ENCODE measurements around the gene ILF2. TPM values are rescaled to one million over a fixed set of nuclear protein-coding genes. Genes with fewer than 3 reads are reported as not detected.
A peak's percentile ranks its signal among the peaks of the same experiment; 100 is the strongest.

The ILF2 gene
- total and polyA plus RNA-seq, 2 experiments from 2014 or later: 173 to 178 TPM

- 66% methylated on average over 29 of the region's 29 CpGs for WGBS (ENCODE audit: low lambda C conversion rate, missing lambda C conversion rate)
These were observed 27.5 kb upstream of the ILF2 start for GRCh38 chr1:153698020-153698922.

GRCh38 chr1:153697191-153698019, 26.6 kb upstream of the ILF2 start:
- DNase-seq (ENCODE audit: low spot score): peak; percentile 41
- no peak overlapping the region for H3K4me3 ChIP-seq
- no peaks in the 10 kb centered on the region for H3K27me3 ChIP-seq
- no peaks in the 10 kb centered on the region for H4K20me1 ChIP-seq (ENCODE audit: insufficient read depth, poor library complexity, severe bottlenecking)
- no peaks in the 10 kb centered on the region for H3K4me1 ChIP-seq (ENCODE audit: insufficient read depth)
- H2AFZ ChIP-seq: peak overlapping the region; percentile 60
- H3K9me3 ChIP-seq (ENCODE audit: low read depth): no peaks in the 10 kb centered on the region
- no peaks in the 10 kb centered on the region for H3K79me2 ChIP-seq
- 66% methylated on average over 12 of the region's 12 CpGs for WGBS (ENCODE audit: low lambda C conversion rate, missing lambda C conversion rate)
- no peaks in the 10 kb centered on the region for H3K9me2 ChIP-seq (replicated peaks; ENCODE audit: insufficient read depth)
- H3K36me3 ChIP-seq (replicated peaks; ENCODE audit: insufficient read depth, low read depth): no peaks in the 10 kb centered on the region
- TF ChIP-seq EZH2 (IDR thresholded peaks at IDR 0.05; ENCODE audit: borderline replicate concordance) (no peak), EZH2phosphoT487 (IDR thresholded peaks at IDR 0.05; ENCODE audit: low read depth, severe bottlenecking, unreplicated experiment) (no peak), CTCF (IDR thresholded peaks at IDR 0.05; ENCODE audit: poor library complexity) (no peak)
- H3K27ac ChIP-seq: peak overlapping the region; percentile 37
- H3K4me2 ChIP-seq: no peak overlapping the region

More at GRCh38 chr1:153698020-153698922, 27.5 kb upstream of the ILF2 start:
- Histone ChIP-seq H3K9me2 (replicated peaks; ENCODE audit: insufficient read depth) (no peaks in the 10 kb centered on the region), H3K27me3 (no peaks in the 10 kb centered on the region), H4K20me1 (ENCODE audit: insufficient read depth, poor library complexity, severe bottlenecking) (no peaks in the 10 kb centered on the region), H3K27ac (peak overlapping the region; percentile 37), H3K4me2 (no peak overlapping the region), H3K4me1 (ENCODE audit: insufficient read depth) (no peaks in the 10 kb centered on the region), H3K9me3 (ENCODE audit: low read depth) (no peaks in the 10 kb centered on the region), H3K79me2 (no peaks in the 10 kb centered on the region), H2AFZ (peak overlapping the region; percentile 60), H3K4me3 (no peak overlapping the region), H3K36me3 (replicated peaks; ENCODE audit: insufficient read depth, low read depth) (no peaks in the 10 kb centered on the region)
- DNase-seq (ENCODE audit: low spot score): no peak
- TF ChIP-seq CTCF (IDR thresholded peaks at IDR 0.05; ENCODE audit: poor library complexity) (no peak), EZH2phosphoT487 (IDR thresholded peaks at IDR 0.05; ENCODE audit: low read depth, severe bottlenecking, unreplicated experiment) (no peak), EZH2 (IDR thresholded peaks at IDR 0.05; ENCODE audit: borderline replicate concordance) (no peak)

GRCh38 chr1:153696741-153697140, 25.9 kb upstream of the ILF2 start:
- Histone ChIP-seq H3K4me1 (ENCODE audit: insufficient read depth) (no peaks in the 10 kb centered on the region), H3K9me3 (ENCODE audit: low read depth) (no peaks in the 10 kb centered on the region), H3K9me2 (replicated peaks; ENCODE audit: insufficient read depth) (no peaks in the 10 kb centered on the region), H3K4me3 (no peak overlapping the region), H3K79me2 (no peaks in the 10 kb centered on the region), H2AFZ (no peak overlapping the region), H4K20me1 (ENCODE audit: insufficient read depth, poor library complexity, severe bottlenecking) (no peaks in the 10 kb centered on the region), H3K27ac (no peak overlapping the region), H3K36me3 (replicated peaks; ENCODE audit: insufficient read depth, low read depth) (no peaks in the 10 kb centered on the region), H3K27me3 (no peaks in the 10 kb centered on the region), H3K4me2 (no peak overlapping the region)
- TF ChIP-seq EZH2phosphoT487 (IDR thresholded peaks at IDR 0.05; ENCODE audit: low read depth, severe bottlenecking, unreplicated experiment) (no peak), CTCF (IDR thresholded peaks at IDR 0.05; ENCODE audit: poor library complexity) (no peak), EZH2 (IDR thresholded peaks at IDR 0.05; ENCODE audit: borderline replicate concordance) (no peak)
- no peak for DNase-seq (ENCODE audit: low spot score)
- WGBS (ENCODE audit: low lambda C conversion rate, missing lambda C conversion rate): 87% methylated on average over 8 of the region's 8 CpGs

All from hepatocyte (in vitro differentiated cells).